Body of pancreas (tissue), 4 donors: ENCODE measurements around the gene MYO18B. TPM values are rescaled to one million over a fixed set of nuclear protein-coding genes. Genes with fewer than 3 reads are reported as not detected.

Experiments used
- ATAC-seq: fragments of 150-250 bp; one replicate; pipeline ENCODE4 v1.9.1; 2016
- DNase-seq, 4 donors: peaks; one replicate each; pipeline ENCODE4 v3.0.0-alpha.2; 2019
- H3K27ac ChIP-seq, 4 donors: fragments of 200-600 bp; sonication (generic); 1 replicate in 3 of 4; 2 replicates in 1 of 4; pipeline versions ENCODE4 v1.5.1 to v1.6.1; 2016 to 2019; ENCODE audit warnings: mild to moderate bottlenecking in 1 of 4, mixed read lengths in 1 of 4, moderate library complexity in 1 of 4
- H3K27me3 ChIP-seq, 2 donors: fragments of 200-600 bp; sonication (generic); one replicate each; pipeline ENCODE4 v1.6.0; 2016; ENCODE audit warnings: mild to moderate bottlenecking in 1 of 2
- H3K36me3 ChIP-seq, 2 donors: fragments of 200-600 bp; sonication (generic); replicated peaks in 1 of 2; 2 replicates each; pipeline ENCODE4 v1.5.1; 2016; ENCODE audit warnings: low read depth in 2 of 2; ENCODE audit not compliant: insufficient read depth in 1 of 2
- H3K4me1 ChIP-seq: fragments of 200-600 bp; sonication (generic); one replicate; pipeline ENCODE4 v1.6.0; 2016
- H3K4me3 ChIP-seq, 2 donors: fragments of 200-600 bp; sonication (generic); 1 replicate in 1 of 2; 2 replicates in 1 of 2; pipeline ENCODE4 v1.5.1; 2016 to 2019
- H3K9me3 ChIP-seq, 3 donors: fragments of 200-600 bp; sonication (generic); 1 replicate in 2 of 3; 2 replicates in 1 of 3; pipeline ENCODE4 v1.5.1; 2016
- CTCF ChIP-seq, 7 experiments: fragments of 450-650 bp in 4 of 7; fragments of 200-600 bp in 3 of 7; sonication (generic) in 3 of 7; IDR thresholded peaks; one replicate each; pipeline ENCODE4 v1.5.1; 2016 to 2019; ENCODE audit warnings: antibody characterized with exemption in 7 of 7
- POLR2A ChIP-seq, 3 donors: fragments of 450-650 bp; IDR thresholded peaks; one replicate each; pipeline ENCODE4 v1.6.1; 2016; ENCODE audit warnings: antibody characterized with exemption in 3 of 3, mild to moderate bottlenecking in 2 of 3
- WGBS, 2 donors: methylation state at CpG; one replicate each; pipeline ENCODE4 v1.1.5; 2017; 5-methylcytosine and 5-hydroxymethylcytosine counted together
- intact Hi-C: fragments of 100-400 bp; cut with DNase I; formaldehyde crosslinking; loops from one replicate; pipeline ENCODE4 v1.15.1; 2023
- total RNA-seq, 2 donors: library from RNA; depleted of rRNA; stranded (reverse); fragments of >200 nt; gene quantifications; one replicate each; pipeline ENCODE4 v1.1.0, GENCODE V29; 2016

MYO18B gene
- total RNA-seq, 2 donors from 2014 or later: 1.3 TPM; not detected in 1

- ATAC-seq: no peak
- intact Hi-C loops: no loop called here
- Histone ChIP-seq H3K4me3 (no peak overlapping the region), H3K9me3 (no peaks in the 10 kb centered on the region), H3K27ac (no peak overlapping the region), H3K4me1 (no peaks in the 10 kb centered on the region), H3K27me3 (no peaks in the 10 kb centered on the region), H3K36me3 (no peaks in the 10 kb centered on the region)
- no peak for TF ChIP-seq CTCF (IDR thresholded peaks at IDR 0.05)
- TF ChIP-seq POLR2A (IDR thresholded peaks at IDR 0.05): no peak
- DNase-seq: no peak
- 77 to 78% methylated on average over 4 of the region's 4 CpGs for WGBS, 2 donors
Observed at GRCh38 chr22:25884121-25884520, 142.1 kb downstream of the MYO18B start.

GRCh38 chr22:25888399-25889054, 146.5 kb downstream of the MYO18B start:
- Histone ChIP-seq H3K27me3 (no peaks in the 10 kb centered on the region), H3K4me3 (no peak overlapping the region), H3K9me3 (no peaks in the 10 kb centered on the region), H3K4me1 (no peaks in the 10 kb centered on the region), H3K36me3 (no peaks in the 10 kb centered on the region), H3K27ac (no peak overlapping the region)
- no peak for DNase-seq
- TF ChIP-seq CTCF (IDR thresholded peaks at IDR 0.05) (no peak), POLR2A (IDR thresholded peaks at IDR 0.05) (no peak)
- 56 to 60% methylated on average over 5 of the region's 5 CpGs for WGBS, 2 donors
- intact Hi-C loops: no loop called here
- ATAC-seq: no peak

- no peak overlapping the region for H3K27ac ChIP-seq
- H3K4me3 ChIP-seq: no peak overlapping the region
- TF ChIP-seq CTCF (IDR thresholded peaks at IDR 0.05) (no peak), POLR2A (IDR thresholded peaks at IDR 0.05) (no peak)
- no peaks in the 10 kb centered on the region for H3K36me3 ChIP-seq
- H3K4me1 ChIP-seq: no peaks in the 10 kb centered on the region
- no peak for DNase-seq
- ATAC-seq: no peak
- WGBS, 2 donors: 76 to 78% methylated on average over 10 of the region's 10 CpGs
- H3K27me3 ChIP-seq: no peaks in the 10 kb centered on the region
- intact Hi-C loops: no loop called here
- no peaks in the 10 kb centered on the region for H3K9me3 ChIP-seq
Observed at GRCh38 chr22:25890651-25891050, 148.7 kb downstream of the MYO18B start.

- no peak for TF ChIP-seq CTCF (IDR thresholded peaks at IDR 0.05)
- no peak for TF ChIP-seq POLR2A (IDR thresholded peaks at IDR 0.05)
- H3K4me3 ChIP-seq: no peak overlapping the region
- H3K9me3 ChIP-seq: no peaks in the 10 kb centered on the region
- WGBS, 2 donors: 23 to 39% methylated on average over 4 of the region's 4 CpGs
- intact Hi-C loops: no loop called here
- no peak overlapping the region for H3K27ac ChIP-seq
- no peaks in the 10 kb centered on the region for H3K4me1 ChIP-seq
- H3K36me3 ChIP-seq: no peaks in the 10 kb centered on the region
- H3K27me3 ChIP-seq: no peaks in the 10 kb centered on the region
- DNase-seq: no peak
- ATAC-seq: no peak
Observed at GRCh38 chr22:25892678-25893077, 150.7 kb downstream of the MYO18B start.

- ATAC-seq (no peak), DNase-seq (no peak)
- WGBS, 2 donors: 36 to 44% methylated on average over 3 of the region's 3 CpGs
Observed at GRCh38 chr22:25895678-25896077, 153.7 kb downstream of the MYO18B start.

More at GRCh38 chr22:25895678-25896077, 153.7 kb downstream of the MYO18B start:
- H3K9me3 ChIP-seq: no peaks in the 10 kb centered on the region
- no peak for TF ChIP-seq POLR2A (IDR thresholded peaks at IDR 0.05)
- TF ChIP-seq CTCF (IDR thresholded peaks at IDR 0.05): no peak
- no peaks in the 10 kb centered on the region for H3K4me1 ChIP-seq
- no peak overlapping the region for H3K4me3 ChIP-seq
- H3K36me3 ChIP-seq: no peaks in the 10 kb centered on the region
- no peak overlapping the region for H3K27ac ChIP-seq
- intact Hi-C loops: no loop called here
- no peaks in the 10 kb centered on the region for H3K27me3 ChIP-seq
